Measurements from ENCODE around the gene CBX3.
"Not testable (repeated sequence)": the region's sequence is repeated elsewhere in the genome, so short reads cannot be mapped to it uniquely, and the experiment has no call there.

Gene CBX3

GRCh38 chr7:26208040-26208439 lies 6.5 kb downstream of the CBX3 start:
- no peak for FAIRE-seq

- peak; percentile 3 for FAIRE-seq
These were observed 11.6 kb downstream of the CBX3 start for GRCh38 chr7:26212921-26213718.

- FAIRE-seq, result no peak
These were observed 12.4 kb downstream of the CBX3 start for GRCh38 chr7:26213807-26214515.

GRCh38 chr7:26216049-26216448 lies 14.5 kb downstream of the CBX3 start:
- FAIRE-seq, result no peak

- no peak for FAIRE-seq
These were observed 22.8 kb downstream of the CBX3 start for GRCh38 chr7:26224359-26224758.

GRCh38 chr7:26227987-26228386 lies 26.4 kb downstream of the CBX3 start:
- FAIRE-seq, result no peak

GRCh38 chr7:26233902-26234511 lies 32.5 kb downstream of the CBX3 start:
- FAIRE-seq, result no peak

GRCh38 chr7:26237035-26237807 lies 35.7 kb downstream of the CBX3 start:
- no peak for FAIRE-seq

- no peak for FAIRE-seq
These were observed 36.5 kb downstream of the CBX3 start for GRCh38 chr7:26238032-26238431.

GRCh38 chr7:26245150-26245549 lies 43.6 kb downstream of the CBX3 start:
- no peak for FAIRE-seq

- FAIRE-seq, result no peak
These were observed 48.7 kb downstream of the CBX3 start for GRCh38 chr7:26250239-26250638.

GRCh38 chr7:26261866-26262265 lies 60.3 kb downstream of the CBX3 start:
- FAIRE-seq, result not testable (repeated sequence)

Data from TTC549 (cell line).